M059J (cell line): ENCODE data around the gene TIMM44. TPM values are rescaled to one million over a fixed set of nuclear protein-coding genes. Genes with fewer than 3 reads are reported as not detected.
A peak's percentile ranks its signal among the peaks of the same experiment; 100 is the strongest.

ENCODE experiments used
- DNase-seq: peaks from one replicate; pipeline ENCODE4 v3.0.0-alpha.2; 2012; ENCODE audit warnings: low read depth
- total RNA-seq: library from RNA; depleted of rRNA; stranded (reverse); fragments of >200 nt; shearing (Covaris generic); gene quantifications from 2 replicates; pipeline ENCODE4 v1.2.3, GENCODE V29; 2014; rRNA removed

The TIMM44 gene, protein sequence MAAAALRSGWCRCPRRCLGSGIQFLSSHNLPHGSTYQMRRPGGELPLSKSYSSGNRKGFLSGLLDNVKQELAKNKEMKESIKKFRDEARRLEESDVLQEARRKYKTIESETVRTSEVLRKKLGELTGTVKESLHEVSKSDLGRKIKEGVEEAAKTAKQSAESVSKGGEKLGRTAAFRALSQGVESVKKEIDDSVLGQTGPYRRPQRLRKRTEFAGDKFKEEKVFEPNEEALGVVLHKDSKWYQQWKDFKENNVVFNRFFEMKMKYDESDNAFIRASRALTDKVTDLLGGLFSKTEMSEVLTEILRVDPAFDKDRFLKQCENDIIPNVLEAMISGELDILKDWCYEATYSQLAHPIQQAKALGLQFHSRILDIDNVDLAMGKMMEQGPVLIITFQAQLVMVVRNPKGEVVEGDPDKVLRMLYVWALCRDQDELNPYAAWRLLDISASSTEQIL
- total RNA-seq, result 41.4 and 57.6 TPM in 2 replicates

DNA sequence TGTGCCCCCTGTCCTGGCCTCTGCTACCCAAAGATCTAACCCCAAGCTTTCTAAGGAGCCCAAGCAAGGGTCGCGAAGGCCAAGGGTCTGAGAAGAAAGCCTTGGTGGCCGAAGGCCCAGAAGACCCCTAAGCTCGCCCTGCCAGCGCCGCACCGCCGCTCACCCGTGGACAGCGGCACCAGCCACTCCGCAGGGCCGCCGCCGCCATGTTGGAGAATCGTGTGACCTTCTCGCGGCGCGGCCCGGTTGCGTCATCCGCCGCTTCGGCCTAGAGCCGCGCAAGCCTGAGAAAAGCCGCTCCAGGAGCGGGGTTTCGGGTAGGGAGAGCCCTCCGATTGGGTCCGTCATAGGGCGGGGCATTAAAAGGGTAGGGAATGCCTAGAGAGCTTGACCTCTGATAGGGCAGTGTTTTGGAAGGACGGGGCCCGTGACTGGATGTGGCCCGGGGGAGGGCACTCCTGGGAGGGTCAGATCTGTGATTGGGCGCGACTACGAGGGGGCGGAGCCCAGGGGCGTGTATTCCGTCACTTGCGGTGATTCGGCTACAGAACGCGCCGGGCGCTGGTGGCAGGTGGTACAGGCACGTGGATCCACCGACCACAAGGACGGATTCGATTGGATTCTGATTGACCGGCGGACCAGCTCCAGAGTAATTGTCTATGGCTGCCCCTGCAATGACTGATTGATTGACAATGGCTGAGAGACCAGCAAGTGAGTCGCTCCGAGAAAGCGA is at the start of gene TIMM44:
Gene TIMM44, minus strand, starts transcription at position 223 of the 733 bp plus-strand sequence. Its CDS starts 15 bp downstream, at position 208.
- DNase-seq, result peak; percentile 100

DNA sequence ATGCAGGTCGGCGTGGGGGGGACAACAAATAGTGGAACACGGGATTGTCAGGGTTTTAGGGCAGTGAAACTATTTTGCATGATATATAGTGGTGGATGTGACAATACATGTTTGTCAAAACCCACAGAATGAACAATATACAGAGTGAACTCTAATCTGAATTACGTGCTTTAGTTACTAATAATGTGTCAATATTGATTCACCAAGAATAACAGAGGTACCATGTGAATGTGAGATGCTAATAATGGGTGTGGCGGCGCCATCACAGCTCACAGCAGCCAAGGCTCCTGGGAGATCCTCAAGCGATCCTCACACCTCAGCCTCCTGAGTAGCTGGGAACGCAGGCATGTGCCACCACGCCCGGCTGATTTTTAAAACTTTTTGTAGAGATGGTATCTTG is 49.1 kb upstream of the TIMM44 start:
- DNase-seq, result no peak

DNA sequence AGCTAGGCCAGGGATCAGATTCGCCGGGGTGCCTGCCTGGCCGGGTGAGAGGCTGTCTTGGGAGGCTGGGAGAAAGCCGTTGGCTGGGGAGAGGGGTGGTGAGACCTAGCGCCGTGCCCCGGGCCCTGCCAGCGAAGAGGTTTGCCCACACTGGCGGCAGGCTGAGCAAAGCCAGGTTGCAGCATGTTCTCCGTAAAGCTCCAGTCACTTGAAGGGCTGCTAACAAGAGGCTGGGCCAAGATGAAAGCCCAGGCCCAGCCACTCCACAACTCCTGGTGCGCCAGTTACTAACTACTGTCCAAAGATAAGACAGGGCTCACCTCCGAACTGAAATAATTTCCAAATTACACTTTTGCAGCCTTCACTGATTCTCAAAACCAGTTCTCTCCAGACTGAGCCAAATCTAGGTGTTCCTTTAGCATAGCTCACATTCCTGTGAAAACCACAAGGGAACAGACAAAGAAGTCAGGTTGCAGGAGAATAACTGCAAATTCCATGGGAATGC is 45.7 kb upstream of the TIMM44 start:
- DNase-seq, result peak; percentile 52

DNA sequence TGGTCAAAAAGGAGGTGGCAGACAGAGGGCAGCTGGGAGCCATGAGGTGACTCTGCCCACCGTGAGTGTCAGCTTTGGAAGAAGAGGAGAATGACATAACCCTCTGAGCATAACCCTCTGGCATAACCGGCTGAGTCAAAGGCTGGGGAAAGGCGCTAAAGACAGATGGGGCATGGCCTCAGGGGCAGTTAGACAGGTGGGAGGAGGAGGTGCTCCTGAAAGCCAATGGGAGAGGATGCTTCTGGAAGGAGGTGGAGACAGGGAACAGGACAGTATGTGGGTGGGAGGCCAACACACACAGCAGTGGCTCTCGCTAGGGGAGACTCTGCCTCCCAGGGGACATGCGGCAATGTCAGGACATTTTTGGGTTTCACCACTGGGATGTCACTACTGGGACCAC is 44.8 kb upstream of the TIMM44 start:
- DNase-seq, result peak; percentile 62

DNA sequence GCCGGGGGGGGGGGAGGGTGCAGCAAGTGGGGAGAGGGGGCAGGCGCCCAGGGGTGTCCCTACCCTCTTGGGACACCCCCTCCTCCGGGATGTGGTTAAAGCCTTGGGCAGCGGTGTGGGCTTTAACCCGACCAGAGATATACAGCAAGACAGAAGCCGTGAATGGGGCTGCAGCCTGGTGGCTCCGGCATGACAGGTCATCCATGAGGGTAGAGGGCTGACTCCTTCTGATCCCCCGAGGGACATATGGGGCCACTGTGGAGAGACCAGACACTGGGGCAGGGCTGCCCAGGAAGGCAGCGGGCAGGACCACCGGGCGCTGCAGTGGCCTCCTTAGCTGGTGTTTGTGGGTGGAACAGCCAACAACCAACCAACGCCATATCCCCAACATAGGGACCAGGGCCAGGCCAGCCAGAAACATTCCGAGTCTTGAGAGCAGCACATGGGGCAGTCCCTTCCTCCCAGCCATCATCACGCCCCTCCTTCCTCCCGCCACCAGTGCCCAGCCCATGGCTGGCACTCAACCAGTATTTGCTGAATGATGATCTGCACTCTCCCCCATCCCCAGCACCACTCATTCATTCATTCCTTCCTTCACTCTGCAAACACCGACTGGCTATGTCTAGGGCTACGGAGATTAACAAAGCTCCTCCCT is 43.8 kb upstream of the TIMM44 start:
- peak; percentile 32 for DNase-seq

DNA sequence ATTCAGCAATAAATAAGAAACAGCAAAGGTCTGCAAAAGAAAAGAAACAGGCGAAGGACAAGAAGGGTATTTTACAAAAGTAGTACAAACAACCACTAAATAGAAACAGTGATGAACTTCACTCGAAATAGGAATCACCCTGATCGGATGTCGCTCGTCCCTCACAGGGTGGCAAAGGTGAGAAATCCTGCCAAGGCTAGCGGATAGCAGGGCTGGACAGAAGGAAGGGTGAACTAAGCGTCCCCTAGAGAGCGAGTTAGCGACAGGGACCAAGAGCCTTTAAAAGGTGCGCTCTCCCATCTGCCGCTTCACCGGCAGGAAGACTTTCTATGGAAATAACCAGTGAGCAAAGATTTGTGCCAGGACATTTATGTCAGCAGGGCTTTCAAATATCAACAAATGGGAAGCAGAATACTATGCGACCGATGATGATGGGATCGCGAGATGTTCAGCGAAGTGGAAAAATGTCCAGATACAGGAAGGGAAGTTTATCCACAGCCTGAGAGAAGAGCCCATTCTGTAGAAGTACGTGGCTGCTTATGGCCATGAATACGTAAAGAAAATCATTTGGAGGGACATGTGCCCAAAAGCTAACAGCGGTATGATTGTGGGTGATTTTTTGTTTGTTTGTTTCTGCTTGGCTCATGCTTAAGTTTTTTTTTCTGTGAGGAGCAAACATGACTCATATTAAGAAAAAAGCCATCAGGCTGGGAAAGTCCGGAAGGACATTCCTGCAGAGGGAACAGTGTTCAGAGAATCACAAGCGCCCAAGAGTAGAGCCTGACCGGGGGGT is 43.1 kb upstream of the TIMM44 start:
- peak; percentile 71 for DNase-seq

DNA sequence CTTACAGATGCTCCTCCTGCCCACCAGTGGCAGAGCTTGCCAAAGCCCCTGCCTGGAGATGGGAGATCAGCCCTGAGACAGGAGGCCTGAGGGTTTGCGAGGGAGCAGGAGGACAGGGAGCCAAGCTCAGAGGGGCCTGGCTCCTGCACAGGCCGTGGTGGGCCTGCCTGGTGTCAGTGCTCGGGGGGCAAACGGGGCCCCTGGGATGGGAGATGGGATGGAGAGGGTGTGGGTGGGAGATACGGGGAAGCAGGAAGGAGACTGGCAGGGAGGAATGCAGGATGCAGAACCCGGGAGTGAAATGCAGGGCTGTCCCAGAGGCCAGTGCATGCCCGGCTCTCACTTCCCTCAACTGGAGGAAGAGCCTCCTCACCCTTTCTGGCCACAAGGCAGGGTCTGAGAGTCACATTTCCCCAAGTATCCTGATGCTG is 42.0 kb upstream of the TIMM44 start:
- no peak for DNase-seq

DNA sequence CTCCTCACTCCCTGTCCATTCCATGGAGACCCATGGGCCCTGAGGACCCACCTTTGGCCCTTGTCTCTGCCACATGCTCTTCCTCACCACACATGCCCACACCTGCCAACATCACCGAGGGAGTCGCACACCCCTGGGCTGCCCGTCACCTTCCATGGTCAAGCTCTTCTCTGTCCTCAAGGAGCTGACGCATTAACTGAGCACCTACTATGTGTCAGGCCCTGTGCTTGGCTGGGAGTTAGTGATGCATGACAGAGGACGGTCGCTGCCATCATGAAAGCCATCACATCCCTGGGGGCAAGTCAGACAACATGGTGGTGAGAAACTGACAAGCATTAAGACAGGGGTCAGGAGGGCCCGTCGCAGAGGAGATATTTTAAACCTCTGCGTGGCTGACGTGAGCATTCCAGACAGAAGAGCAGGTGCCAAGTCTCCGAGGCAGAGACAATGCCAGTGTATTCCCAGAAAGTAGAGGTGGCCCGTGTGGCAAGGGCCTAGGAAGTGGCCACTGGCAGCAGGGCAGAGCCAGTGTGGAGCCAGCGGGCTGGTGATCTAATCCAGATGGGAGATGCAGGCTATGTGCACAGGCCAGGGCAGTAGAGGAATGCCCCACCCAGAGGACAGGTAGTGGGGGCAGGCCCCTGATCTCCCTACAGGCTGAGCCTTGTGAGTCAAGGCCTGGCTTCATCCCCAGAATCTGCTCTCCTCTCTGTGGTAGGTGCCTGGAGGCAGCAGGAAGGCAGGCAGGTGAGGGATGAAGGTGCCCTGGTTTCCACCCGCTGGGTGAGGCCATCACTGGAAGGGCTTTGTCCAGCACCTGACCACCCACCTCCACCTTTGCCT is 40.8 kb upstream of the TIMM44 start:
- DNase-seq, result no peak

DNA sequence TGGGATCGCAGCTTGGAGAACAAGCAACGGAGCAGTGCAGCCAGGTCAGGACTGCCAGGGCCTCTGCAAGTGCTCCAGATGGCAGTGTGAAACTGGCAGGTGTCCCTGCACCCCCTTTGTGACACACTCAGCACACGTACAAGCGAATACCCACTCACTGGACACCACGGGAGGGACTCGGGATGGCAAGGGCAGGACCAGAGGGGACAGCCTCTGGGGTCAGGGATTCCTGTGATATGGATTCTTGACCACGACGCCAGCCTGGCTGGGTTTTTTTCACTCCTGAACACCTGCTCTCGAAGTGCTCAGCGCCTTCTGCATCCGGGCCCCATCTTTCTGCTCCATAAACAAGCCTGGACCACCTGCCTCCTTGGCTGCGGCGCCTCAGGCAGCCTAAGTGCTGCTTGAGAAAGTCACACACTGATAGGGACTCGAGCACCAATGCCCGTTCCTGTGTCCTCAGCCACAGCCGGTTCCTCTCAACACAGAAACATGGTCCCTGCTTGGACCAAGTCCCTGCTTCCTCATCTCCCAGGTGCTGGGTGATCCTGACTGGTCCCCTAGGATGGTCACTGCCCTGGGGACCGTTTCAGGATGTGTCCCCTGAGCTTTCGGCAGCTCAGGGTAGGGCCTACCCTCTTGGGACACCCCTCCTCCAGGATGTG is 40.0 kb upstream of the TIMM44 start:
- DNase-seq, result no peak

DNA sequence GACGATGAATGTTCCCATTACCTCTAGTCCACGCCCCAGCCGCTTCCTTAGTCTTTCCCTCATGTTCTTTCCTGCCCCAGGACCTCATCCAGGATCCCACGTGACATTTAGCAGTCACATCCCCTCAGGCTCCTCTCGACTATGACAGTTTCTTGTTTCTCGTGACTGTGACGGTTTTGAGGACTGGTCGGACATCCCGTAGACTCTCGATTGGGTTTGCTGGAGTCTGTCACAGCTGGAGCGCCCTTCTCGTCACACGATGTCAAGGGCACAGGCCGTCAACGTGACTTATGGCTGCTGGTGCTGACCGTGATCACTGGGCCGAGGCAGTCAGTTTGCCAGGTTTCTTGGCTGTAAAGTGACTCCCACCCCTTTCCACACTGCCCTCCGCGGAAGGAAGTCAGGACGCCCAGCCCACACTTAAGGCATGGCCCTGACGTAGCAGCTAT is 39.2 kb upstream of the TIMM44 start:
- DNase-seq, result no peak

DNA sequence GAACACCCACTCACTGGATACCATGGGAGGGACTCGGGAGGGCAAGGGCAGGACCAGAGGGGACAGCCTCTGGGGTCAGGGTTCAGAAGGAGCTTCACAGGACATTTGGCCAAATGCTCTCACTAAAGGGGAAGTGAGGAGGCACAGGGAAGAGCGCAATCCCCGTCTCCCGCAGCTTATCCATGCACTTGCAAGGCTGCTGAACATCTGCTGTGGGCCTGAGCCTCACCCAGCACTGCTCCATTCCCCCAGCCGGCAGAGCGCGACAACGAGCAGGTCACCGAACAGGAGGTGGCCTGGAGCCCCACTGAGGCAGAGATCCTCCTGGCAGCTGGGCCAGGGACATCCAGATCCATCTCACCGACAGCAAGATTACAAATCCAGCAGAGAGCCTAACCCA is 38.6 kb upstream of the TIMM44 start:
- DNase-seq, result no peak

DNA sequence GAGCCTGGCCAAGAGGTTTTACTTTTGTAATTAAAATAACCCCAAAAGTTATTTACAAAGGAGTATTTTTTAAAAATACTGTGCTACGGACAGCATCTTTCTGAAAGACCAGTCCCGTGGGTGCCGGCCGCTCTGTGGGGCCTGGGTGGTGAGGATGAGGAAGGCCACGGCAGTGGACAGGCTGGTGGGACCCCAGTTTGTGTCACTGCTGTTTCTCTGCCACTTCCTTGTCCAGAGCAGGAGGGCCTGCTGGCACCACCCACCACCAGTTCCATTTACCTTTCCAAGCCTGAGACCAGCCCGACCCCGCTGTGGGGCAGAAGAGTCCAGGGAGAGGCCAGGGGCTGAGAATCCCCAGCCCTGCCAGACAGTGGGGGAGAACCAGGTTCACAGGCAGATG is 38.2 kb upstream of the TIMM44 start:
- no peak for DNase-seq

DNA sequence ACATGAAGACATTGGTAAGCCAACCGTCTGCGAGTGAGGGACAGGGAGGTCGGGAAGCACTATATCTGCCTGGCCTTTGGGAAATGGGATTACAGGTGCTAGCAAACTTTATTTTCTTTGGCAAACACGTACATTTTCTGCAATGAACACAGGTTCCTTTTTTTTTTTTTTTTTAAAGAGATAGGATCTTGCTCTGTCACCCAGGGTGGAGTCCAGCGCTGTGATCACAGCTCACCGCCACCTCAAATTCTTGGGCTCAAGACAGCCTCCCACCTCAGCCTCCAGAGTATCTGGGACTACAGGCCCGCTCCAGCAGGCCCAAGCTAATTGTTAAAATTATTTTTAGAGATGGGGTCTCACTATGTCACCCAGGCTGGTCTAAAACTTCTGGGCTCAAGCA is 37.7 kb upstream of the TIMM44 start:
- DNase-seq, result no peak

DNA sequence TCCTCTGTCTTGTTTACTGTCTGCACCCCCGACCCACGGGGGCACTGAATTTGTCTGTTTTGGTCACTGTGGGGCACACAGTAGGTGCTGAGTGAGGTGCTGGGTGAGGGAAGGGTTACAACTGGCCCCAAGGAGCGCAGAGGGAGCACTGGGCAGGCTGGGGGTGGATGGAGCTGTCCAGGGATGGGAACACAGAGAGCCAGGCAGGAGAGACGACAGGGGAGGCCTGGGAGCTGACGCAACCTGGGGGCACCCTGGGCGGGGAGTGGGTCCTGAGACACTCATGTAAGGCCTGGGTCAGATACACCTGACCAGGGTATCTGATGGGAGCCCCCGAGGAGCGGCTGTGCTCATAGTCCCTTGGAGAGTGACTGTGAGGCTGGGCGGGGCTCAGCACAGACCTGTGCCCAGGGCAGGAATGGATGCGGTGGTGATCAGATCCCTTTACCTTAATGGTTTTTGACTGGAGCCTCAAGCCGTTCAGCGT is 37.2 kb upstream of the TIMM44 start:
- no peak for DNase-seq

DNA sequence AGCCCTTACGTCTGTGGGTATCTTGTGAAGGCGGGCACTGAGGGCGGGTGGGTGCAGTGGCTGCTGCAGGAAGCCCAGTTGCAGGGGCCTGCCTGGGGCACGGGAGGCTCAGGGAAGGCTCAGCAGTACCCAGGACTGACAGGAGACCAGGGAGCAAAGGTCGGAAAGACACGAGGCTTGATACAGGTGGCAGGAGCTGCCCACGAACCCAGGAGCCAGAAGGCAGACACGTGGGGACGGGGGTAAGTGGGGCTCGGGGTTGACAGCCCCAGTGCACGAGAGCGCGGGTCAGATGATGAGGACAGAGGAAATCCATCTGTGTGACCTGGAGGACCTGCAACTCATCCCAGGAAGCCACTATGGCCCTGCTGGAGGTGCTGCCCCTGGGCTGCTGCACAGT is 36.7 kb upstream of the TIMM44 start:
- DNase-seq, result no peak

DNA sequence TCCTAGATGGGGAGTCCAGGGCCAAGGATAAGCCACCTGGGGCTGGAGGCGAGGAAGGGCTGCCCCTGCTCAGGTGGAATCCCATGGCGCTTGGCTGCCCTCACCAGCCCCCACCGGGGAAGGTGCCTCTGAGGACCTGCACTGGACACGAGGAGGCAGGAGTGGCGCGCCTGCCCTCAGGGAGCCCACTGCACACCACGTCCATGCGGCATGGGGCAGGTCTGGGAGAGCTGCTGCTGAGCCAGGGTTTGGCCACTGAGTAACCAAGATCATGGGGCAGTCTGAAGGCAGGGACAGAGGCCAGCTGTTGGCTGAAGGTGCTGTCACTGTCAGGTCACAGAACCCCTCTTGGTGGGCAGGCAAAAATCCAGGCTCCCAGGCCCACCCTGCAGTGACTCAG is 36.1 kb upstream of the TIMM44 start:
- DNase-seq, result no peak

DNA sequence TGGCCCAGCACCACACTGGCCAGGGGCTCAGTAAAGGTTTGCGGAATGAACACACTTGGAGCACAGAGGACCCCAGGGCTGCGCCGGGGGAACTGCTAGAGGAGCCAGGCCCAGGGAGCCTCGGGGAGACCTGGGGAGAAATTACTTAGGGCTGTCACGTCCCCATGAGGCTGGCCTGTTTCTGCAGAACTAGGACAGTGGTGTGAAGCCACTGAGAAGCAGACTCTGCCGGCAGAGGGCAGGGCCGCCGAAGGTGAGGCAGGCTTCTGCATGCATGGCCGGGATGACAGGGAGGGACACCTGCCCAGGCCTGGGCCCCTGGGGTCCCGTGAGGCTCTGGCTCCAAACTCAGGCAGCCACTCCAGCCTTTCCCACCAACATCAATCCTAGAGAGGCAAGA is 35.5 kb upstream of the TIMM44 start:
- no peak for DNase-seq

DNA sequence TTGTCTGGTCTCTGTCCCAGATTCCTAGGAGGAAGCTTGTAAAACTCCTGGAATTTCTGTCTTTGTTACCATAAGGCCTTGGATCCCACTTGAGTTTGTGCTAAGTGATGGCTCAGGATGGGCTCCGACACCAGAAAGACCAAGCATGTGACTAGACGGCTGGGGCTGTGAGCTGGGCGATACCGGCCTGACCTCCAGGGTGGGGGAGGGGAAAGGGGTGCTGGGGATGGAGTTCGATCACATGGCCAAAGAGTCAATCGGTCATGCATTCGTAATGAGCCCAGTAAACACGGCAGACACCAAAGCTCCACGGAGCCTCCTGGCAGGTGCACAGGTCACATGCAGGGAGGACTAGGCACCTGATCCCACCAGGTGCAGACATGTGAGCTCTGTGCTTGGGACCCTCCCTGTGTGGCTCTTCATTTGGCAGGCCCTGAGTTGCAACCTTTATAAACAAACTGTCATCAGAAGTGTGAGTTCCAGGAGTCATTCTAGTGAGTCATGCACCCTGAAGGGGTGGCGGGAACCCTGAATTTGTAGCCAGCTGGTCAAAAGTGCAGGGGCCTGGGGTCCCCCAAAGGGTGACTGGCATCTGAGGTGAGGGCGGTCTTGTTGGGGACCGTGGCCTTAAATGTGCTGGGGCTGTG is 34.8 kb upstream of the TIMM44 start:
- DNase-seq, result peak; percentile 54

DNA sequence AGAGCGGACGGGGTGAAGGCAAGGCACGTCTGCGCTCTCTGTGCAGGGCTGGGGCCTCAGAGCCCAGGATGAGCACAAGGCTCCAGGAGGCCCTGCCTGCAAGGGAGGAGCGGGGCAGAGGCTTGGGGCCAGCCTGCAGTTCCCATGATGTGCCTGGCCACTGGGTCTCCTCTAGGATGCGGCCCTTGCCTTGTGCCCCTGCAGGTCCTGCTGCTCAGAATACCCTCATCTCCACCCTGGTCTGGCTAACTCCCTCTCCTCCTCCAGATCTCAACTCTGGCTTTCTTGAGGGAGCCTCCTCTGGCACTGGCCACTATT is 34.2 kb upstream of the TIMM44 start:
- DNase-seq, result no peak
